NOMO-1 (cell line): ENCODE data around the gene CLEC4F.

Experiments used
- DNase-seq, 2 experiments: peaks; one replicate each; lab custom pipeline; 2025; ENCODE audit not compliant: unreplicated experiment in 2 of 2; lab: John Stamatoyannopoulos, UW

CLEC4F gene

GRCh38 chr2:70820499-70820898, at the start of gene CLEC4F:
Gene CLEC4F, minus strand, starts transcription at chr2:70820599. Its CDS starts 76 bp downstream, at chr2:70820523.
- DNase-seq, result no peak

GRCh38 chr2:70868970-70869369, 48.6 kb upstream of the CLEC4F start:
- DNase-seq, result no peak

GRCh38 chr2:70861777-70862625, 41.6 kb upstream of the CLEC4F start:
- peak; percentile 43 to 68 for DNase-seq

GRCh38 chr2:70855667-70856066, 35.3 kb upstream of the CLEC4F start:
- no peak for DNase-seq

- DNase-seq, result peak in 1 of 2 experiments; percentile 14
Measured at GRCh38 chr2:70854411-70854810, 34.0 kb upstream of the CLEC4F start.

- DNase-seq, result peak in 1 of 2 experiments; percentile 42
Measured at GRCh38 chr2:70852824-70853223, 32.4 kb upstream of the CLEC4F start.

GRCh38 chr2:70851704-70852103, 31.3 kb upstream of the CLEC4F start:
- DNase-seq, result peak; percentile 55 to 90

GRCh38 chr2:70850925-70851324, 30.5 kb upstream of the CLEC4F start:
- DNase-seq, result no peak

GRCh38 chr2:70842401-70842800, 22.0 kb upstream of the CLEC4F start:
- DNase-seq, result no peak

GRCh38 chr2:70837980-70838925, 17.9 kb upstream of the CLEC4F start:
- DNase-seq, result no peak

- no peak for DNase-seq
Measured at GRCh38 chr2:70835643-70836042, 15.2 kb upstream of the CLEC4F start, which contains the start of gene CD207. Gene CD207, minus strand, starts transcription at chr2:70835816. Its CDS starts 40 bp downstream, at chr2:70835776.

- no peak for DNase-seq
Measured at GRCh38 chr2:70834881-70835280, 14.5 kb upstream of the CLEC4F start.

- DNase-seq, result no peak
Measured at GRCh38 chr2:70834106-70834505, 13.7 kb upstream of the CLEC4F start.

GRCh38 chr2:70833246-70833645, 12.8 kb upstream of the CLEC4F start:
- no peak for DNase-seq

- peak in 1 of 2 experiments; percentile 29 for DNase-seq
Measured at GRCh38 chr2:70832386-70832785, 12.0 kb upstream of the CLEC4F start.

GRCh38 chr2:70831861-70832260, 11.5 kb upstream of the CLEC4F start:
- no peak for DNase-seq

- DNase-seq, result no peak
Measured at GRCh38 chr2:70830366-70830765, 10.0 kb upstream of the CLEC4F start.

- DNase-seq, result no peak
Measured at GRCh38 chr2:70829916-70830315, 9.5 kb upstream of the CLEC4F start.

- DNase-seq, result no peak
Measured at GRCh38 chr2:70828914-70829824, 8.8 kb upstream of the CLEC4F start.

- no peak for DNase-seq
Measured at GRCh38 chr2:70828115-70828514, 7.7 kb upstream of the CLEC4F start.
